ENCODE data around the gene SORCS3.

DNA sequence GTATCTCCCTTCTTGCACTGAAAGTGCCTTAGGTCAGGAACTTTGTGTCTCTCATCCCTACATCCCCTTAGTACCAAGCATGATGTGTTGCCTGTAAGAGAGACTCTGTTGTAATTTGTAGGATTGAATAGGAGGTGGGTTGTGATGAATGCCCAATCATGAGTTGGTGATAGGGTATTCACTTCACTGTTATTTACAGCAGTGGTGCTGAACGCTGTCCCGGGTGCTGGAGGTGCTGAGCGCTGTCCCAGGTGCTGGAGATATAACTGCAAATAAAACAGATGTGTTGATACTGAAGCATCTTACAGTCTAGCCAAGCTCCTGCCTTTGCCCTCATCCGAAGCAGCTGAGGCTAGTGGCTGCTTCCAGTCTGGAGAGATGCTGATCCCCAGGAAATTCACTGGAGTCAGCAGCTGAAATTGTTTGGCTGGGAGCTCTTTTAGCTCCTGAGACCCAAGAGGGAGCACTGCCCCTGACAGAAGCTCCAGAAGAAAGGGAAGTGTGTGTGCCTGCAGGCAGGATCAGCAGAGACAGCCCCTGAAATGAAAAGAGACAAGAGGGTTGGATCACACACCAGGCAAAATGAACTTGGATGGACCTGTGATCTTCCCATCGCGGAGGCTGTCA lies 183.4 kb downstream of the SORCS3 start:
- TF ChIP-seq, protein P1, sequence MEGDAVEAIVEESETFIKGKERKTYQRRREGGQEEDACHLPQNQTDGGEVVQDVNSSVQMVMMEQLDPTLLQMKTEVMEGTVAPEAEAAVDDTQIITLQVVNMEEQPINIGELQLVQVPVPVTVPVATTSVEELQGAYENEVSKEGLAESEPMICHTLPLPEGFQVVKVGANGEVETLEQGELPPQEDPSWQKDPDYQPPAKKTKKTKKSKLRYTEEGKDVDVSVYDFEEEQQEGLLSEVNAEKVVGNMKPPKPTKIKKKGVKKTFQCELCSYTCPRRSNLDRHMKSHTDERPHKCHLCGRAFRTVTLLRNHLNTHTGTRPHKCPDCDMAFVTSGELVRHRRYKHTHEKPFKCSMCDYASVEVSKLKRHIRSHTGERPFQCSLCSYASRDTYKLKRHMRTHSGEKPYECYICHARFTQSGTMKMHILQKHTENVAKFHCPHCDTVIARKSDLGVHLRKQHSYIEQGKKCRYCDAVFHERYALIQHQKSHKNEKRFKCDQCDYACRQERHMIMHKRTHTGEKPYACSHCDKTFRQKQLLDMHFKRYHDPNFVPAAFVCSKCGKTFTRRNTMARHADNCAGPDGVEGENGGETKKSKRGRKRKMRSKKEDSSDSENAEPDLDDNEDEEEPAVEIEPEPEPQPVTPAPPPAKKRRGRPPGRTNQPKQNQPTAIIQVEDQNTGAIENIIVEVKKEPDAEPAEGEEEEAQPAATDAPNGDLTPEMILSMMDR (IDR thresholded peaks at IDR 0.05; ENCODE audit: insufficient read depth, low read length): no peak
- no peak for TF ChIP-seq GABPA (IDR thresholded peaks at IDR 0.05; ENCODE audit: low read depth)
- TF ChIP-seq, protein P2, sequence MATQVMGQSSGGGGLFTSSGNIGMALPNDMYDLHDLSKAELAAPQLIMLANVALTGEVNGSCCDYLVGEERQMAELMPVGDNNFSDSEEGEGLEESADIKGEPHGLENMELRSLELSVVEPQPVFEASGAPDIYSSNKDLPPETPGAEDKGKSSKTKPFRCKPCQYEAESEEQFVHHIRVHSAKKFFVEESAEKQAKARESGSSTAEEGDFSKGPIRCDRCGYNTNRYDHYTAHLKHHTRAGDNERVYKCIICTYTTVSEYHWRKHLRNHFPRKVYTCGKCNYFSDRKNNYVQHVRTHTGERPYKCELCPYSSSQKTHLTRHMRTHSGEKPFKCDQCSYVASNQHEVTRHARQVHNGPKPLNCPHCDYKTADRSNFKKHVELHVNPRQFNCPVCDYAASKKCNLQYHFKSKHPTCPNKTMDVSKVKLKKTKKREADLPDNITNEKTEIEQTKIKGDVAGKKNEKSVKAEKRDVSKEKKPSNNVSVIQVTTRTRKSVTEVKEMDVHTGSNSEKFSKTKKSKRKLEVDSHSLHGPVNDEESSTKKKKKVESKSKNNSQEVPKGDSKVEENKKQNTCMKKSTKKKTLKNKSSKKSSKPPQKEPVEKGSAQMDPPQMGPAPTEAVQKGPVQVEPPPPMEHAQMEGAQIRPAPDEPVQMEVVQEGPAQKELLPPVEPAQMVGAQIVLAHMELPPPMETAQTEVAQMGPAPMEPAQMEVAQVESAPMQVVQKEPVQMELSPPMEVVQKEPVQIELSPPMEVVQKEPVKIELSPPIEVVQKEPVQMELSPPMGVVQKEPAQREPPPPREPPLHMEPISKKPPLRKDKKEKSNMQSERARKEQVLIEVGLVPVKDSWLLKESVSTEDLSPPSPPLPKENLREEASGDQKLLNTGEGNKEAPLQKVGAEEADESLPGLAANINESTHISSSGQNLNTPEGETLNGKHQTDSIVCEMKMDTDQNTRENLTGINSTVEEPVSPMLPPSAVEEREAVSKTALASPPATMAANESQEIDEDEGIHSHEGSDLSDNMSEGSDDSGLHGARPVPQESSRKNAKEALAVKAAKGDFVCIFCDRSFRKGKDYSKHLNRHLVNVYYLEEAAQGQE (IDR thresholded peaks at IDR 0.05; ENCODE audit: insufficient replicate concordance, low read depth): peak; percentile 100

Measured in HL-60 (cell line).